ENCODE results near the gene ARHGEF4. TPM values are rescaled to one million over a fixed set of nuclear protein-coding genes. Genes with fewer than 3 reads are reported as not detected.

ARHGEF4 gene
- total RNA-seq, 1 experiment from 2014 or later, result 21.8 TPM

GRCh38 chr2:130949954-130950353, 113.2 kb downstream of the ARHGEF4 start (continued):
- TF ChIP-seq USF2 (CRISPR knock-in tag; IDR thresholded peaks at IDR 0.05) (no peak), CBFB (CRISPR knock-in tag; IDR thresholded peaks at IDR 0.05; ENCODE audit: low read depth) (no peak)

DNA sequence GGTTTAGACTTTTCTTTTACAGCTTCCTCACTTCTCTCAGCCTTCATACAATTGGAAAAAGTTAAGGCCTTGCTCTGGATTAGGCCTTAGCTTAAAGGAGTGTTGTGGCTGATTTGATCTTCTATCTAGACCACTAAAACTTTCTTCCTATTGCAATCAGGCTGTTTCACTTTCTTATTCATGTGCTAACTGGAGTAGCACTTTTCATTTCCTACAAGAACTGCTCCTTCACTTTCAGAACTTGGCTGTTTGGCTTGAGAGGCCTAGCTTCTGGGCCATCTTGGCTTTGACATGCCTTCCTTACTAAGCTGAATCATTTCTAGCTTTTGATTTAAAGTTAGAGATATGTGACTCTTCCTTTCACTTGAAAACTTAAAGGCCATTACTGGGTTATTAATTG, 114.3 kb downstream of the ARHGEF4 start:
- DNase-seq (ENCODE audit: low spot score), result no peak
- ChIA-PET CTCF (interaction anchor here (0.8 to 2.1 kb wide), 3 partner anchors 14 to 31 kb away, joined by 3 to 6 read pairs (median 3); no protein-coding TSS in a partner anchor), POLR2A (no interaction called here)
- Mint-ChIP-seq H3K36me3 (peaks cover 11% of the 10 kb centered on the region; the same call in 1 of the 2 replicates), H3K4me1 (peaks cover 8% of the 10 kb centered on the region), H3K27ac (no peak overlapping the region), H3K4me3 (no peak overlapping the region), H3K9me3 (peaks cover 22% of the 10 kb centered on the region), H3K27me3 (ENCODE audit: low read depth) (no peaks in the 10 kb centered on the region; the same call in 1 of the 2 replicates)
- no peak for ATAC-seq
- TF ChIP-seq GTF2I (CRISPR knock-in tag; conservative IDR thresholded peaks at IDR 0.05) (no peak), E2F1 (CRISPR knock-in tag; IDR thresholded peaks at IDR 0.05) (no peak), PRRX2 (CRISPR knock-in tag; IDR thresholded peaks at IDR 0.05) (no peak), ZBTB43 (CRISPR knock-in tag; IDR thresholded peaks at IDR 0.05) (no peak), ELF4 (CRISPR knock-in tag; IDR thresholded peaks at IDR 0.05; ENCODE audit: low read depth) (no peak), MLX (CRISPR knock-in tag; IDR thresholded peaks at IDR 0.05) (no peak), JAZF1 (CRISPR knock-in tag; IDR thresholded peaks at IDR 0.05) (no peak), HMGA2 (CRISPR knock-in tag; IDR thresholded peaks at IDR 0.05) (no peak), USF2 (CRISPR knock-in tag; IDR thresholded peaks at IDR 0.05) (no peak), ZNF219 (CRISPR knock-in tag; IDR thresholded peaks at IDR 0.05; ENCODE audit: borderline replicate concordance) (no peak), ZNF121 (CRISPR knock-in tag; IDR thresholded peaks at IDR 0.05) (no peak), NFATC4 (CRISPR knock-in tag; IDR thresholded peaks at IDR 0.05) (no peak)
- TF ChIP-seq, protein P1, sequence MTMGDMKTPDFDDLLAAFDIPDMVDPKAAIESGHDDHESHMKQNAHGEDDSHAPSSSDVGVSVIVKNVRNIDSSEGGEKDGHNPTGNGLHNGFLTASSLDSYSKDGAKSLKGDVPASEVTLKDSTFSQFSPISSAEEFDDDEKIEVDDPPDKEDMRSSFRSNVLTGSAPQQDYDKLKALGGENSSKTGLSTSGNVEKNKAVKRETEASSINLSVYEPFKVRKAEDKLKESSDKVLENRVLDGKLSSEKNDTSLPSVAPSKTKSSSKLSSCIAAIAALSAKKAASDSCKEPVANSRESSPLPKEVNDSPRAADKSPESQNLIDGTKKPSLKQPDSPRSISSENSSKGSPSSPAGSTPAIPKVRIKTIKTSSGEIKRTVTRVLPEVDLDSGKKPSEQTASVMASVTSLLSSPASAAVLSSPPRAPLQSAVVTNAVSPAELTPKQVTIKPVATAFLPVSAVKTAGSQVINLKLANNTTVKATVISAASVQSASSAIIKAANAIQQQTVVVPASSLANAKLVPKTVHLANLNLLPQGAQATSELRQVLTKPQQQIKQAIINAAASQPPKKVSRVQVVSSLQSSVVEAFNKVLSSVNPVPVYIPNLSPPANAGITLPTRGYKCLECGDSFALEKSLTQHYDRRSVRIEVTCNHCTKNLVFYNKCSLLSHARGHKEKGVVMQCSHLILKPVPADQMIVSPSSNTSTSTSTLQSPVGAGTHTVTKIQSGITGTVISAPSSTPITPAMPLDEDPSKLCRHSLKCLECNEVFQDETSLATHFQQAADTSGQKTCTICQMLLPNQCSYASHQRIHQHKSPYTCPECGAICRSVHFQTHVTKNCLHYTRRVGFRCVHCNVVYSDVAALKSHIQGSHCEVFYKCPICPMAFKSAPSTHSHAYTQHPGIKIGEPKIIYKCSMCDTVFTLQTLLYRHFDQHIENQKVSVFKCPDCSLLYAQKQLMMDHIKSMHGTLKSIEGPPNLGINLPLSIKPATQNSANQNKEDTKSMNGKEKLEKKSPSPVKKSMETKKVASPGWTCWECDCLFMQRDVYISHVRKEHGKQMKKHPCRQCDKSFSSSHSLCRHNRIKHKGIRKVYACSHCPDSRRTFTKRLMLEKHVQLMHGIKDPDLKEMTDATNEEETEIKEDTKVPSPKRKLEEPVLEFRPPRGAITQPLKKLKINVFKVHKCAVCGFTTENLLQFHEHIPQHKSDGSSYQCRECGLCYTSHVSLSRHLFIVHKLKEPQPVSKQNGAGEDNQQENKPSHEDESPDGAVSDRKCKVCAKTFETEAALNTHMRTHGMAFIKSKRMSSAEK (CRISPR knock-in tag; IDR thresholded peaks at IDR 0.05; ENCODE audit: borderline replicate concordance), result no peak

DNA sequence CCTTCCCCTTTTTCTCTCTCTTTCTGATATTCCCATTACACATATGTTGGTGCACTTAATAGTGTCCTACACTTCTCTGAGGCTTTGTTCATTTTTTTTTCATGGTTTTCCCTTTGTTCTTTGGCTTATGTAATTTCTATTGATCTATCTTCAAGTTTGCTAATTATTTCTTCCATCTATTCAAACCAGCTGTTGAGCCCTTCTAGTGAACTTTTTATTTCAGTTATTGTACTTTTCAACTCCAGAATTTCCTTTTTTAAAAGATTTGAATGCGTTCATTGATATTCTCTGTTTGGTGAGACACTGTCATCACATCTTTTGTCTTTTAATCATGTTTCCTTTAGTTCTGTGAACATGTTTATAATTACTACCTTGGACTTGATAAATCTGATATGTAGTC, 118.2 kb downstream of the ARHGEF4 start:
- ATAC-seq (no peak), DNase-seq (ENCODE audit: low spot score) (no peak)
- peaks cover 6% of the 10 kb centered on the region; the same call in 1 of the 2 replicates for H3K36me3 Mint-ChIP-seq
- H3K27ac Mint-ChIP-seq, result no peak overlapping the region
- peaks cover 8% of the 10 kb centered on the region for H3K4me1 Mint-ChIP-seq
- peaks cover 3% of the 10 kb centered on the region for H3K27me3 Mint-ChIP-seq (ENCODE audit: low read depth)
- H3K9me3 Mint-ChIP-seq, result peaks cover 17% of the 10 kb centered on the region
- CTCF ChIA-PET, result no interaction called here
- POLR2A ChIA-PET, result no interaction called here
- H3K4me3 Mint-ChIP-seq, result no peak overlapping the region
- TF ChIP-seq, protein P2, sequence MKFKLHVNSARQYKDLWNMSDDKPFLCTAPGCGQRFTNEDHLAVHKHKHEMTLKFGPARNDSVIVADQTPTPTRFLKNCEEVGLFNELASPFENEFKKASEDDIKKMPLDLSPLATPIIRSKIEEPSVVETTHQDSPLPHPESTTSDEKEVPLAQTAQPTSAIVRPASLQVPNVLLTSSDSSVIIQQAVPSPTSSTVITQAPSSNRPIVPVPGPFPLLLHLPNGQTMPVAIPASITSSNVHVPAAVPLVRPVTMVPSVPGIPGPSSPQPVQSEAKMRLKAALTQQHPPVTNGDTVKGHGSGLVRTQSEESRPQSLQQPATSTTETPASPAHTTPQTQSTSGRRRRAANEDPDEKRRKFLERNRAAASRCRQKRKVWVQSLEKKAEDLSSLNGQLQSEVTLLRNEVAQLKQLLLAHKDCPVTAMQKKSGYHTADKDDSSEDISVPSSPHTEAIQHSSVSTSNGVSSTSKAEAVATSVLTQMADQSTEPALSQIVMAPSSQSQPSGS (CRISPR knock-in tag; IDR thresholded peaks at IDR 0.05; ENCODE audit: borderline replicate concordance, low read depth), result no peak
- TF ChIP-seq CREM (CRISPR knock-in tag; IDR thresholded peaks at IDR 0.05) (no peak), SP1 (CRISPR knock-in tag; conservative IDR thresholded peaks at IDR 0.05) (no peak), GTF2I (CRISPR knock-in tag; conservative IDR thresholded peaks at IDR 0.05) (no peak), ELF4 (CRISPR knock-in tag; IDR thresholded peaks at IDR 0.05; ENCODE audit: low read depth) (no peak), ZNF263 (CRISPR knock-in tag; IDR thresholded peaks at IDR 0.05; ENCODE audit: low read depth) (no peak), ERG (CRISPR knock-in tag; IDR thresholded peaks at IDR 0.05) (no peak), ZNF671 (CRISPR knock-in tag; IDR thresholded peaks at IDR 0.05) (no peak), ZNF121 (CRISPR knock-in tag; IDR thresholded peaks at IDR 0.05) (no peak), MXD4 (CRISPR knock-in tag; IDR thresholded peaks at IDR 0.05; ENCODE audit: borderline replicate concordance) (no peak), GABPB1 (CRISPR knock-in tag; IDR thresholded peaks at IDR 0.05) (no peak), TEAD4 (CRISPR knock-in tag; IDR thresholded peaks at IDR 0.05) (no peak)
